ENCODE measurements around the gene HOXD3.

Gene HOXD3

DNA sequence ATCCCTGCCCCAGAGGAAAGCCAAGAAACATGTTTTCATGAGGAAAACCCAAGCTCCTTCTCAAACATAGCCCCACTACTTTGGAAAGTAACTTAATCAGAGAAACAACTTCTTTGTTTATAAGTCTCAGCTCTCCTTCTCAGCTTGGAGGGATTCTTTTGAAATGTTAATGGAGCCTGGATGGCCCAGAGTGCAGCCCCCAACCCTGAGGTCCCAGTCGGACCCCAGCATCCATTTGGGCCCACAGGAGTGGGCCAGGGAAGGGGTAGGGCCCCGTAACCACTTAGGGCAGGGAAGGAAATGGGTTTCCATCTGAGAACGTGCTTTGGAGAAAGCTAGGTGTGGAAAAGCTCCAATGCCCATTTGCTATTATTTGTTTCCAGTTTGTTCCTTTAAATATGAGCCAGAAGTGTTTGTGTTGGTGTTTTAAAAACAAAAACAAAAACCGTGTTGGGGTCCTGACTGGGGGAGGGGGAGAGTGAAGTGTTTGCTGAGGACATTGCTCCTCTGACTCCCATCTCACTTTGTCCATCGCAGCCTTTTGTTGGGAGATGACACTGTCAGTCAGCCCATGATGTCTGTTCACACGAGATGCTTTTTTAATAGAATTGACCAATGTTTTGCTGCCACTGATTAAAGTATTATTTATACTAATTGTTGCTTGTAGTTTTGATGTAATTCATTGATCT lies 1.6 kb upstream of the HOXD3 start:
- in situ Hi-C loops (cut with HindIII; ENCODE audit: low sequenced_read_pairs) = no loop called here
- H3K4me3 ChIP-seq (ENCODE audit: low read depth, low read length) = no peak overlapping the region
- no peak for TF ChIP-seq CTCF (IDR thresholded peaks at IDR 0.05; ENCODE audit: low read depth, low read length, missing control alignments)
- no peak for DNase-seq (ENCODE audit: low read depth)

DNA sequence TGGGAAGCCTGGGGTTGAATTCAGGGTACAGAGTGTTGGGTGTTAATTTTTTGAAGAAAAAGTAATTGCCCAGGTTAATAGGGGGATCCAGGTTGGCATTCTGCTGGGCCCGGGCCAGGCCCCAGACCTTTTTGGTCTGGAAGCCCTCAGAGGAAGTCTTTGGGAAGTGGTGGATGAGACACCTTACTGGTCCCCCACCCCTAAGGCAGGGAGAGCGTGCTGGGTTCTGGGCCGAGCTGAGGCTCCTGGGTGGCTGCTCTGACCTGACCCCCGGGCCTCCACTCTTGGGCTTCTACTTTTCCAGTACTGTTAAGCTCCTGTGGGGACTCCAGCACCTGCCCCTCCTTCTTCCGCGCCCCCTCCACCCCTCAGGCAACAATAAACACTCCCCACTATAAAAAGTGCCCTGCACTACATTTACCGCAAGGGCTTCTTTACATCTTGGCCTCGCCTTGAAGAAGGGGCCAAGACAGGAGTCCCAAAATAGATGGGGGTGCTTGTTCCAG lies 753 bp upstream of the HOXD3 start:
- in situ Hi-C loops (cut with HindIII; ENCODE audit: low sequenced_read_pairs) = no loop called here
- no peak for TF ChIP-seq CTCF (IDR thresholded peaks at IDR 0.05; ENCODE audit: low read depth, low read length, missing control alignments)
- H3K4me3 ChIP-seq (ENCODE audit: low read depth, low read length) = no peak overlapping the region
- DNase-seq (ENCODE audit: low read depth) = no peak

- no peak for TF ChIP-seq CTCF (IDR thresholded peaks at IDR 0.05; ENCODE audit: low read depth, low read length, missing control alignments)
- H3K4me3 ChIP-seq (ENCODE audit: low read depth, low read length) = peak overlapping the region; percentile 31
- in situ Hi-C loops (cut with HindIII; ENCODE audit: low sequenced_read_pairs) = no loop called here
- no peak for DNase-seq (ENCODE audit: low read depth)
Measured at GRCh38 chr2:176157499-176158185, 535 bp downstream of the HOXD3 start.

DNA sequence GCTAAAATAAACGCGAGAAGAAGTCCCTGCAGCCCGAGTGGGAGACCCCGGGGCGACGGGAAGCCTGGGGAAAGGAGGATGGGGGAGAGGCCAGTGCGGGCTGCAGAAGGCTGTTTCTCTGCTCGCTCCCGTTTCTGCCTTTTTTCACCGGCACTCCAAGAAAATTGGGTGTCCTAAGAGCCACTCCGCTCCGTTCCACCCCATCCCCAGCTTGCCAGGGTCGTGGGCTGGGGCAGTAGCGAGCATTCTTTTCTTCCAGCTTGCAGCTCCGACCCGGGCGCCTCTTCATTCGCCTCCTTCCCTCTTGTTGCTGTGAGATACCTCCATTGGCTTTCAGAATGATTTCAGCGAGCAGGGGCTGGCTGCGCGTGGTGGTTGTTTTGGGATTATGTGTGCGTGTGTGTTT lies 1.1 kb downstream of the HOXD3 start:
- DNase-seq (ENCODE audit: low read depth) = no peak
- H3K4me3 ChIP-seq (ENCODE audit: low read depth, low read length) = peak overlapping the region; percentile 31
- in situ Hi-C loops (cut with HindIII; ENCODE audit: low sequenced_read_pairs) = no loop called here
- TF ChIP-seq CTCF (IDR thresholded peaks at IDR 0.05; ENCODE audit: low read depth, low read length, missing control alignments) = no peak

- DNase-seq (ENCODE audit: low read depth) = no peak
- in situ Hi-C loops (cut with HindIII; ENCODE audit: low sequenced_read_pairs) = no loop called here
- no peak overlapping the region for H3K4me3 ChIP-seq (ENCODE audit: low read depth, low read length)
- TF ChIP-seq CTCF (IDR thresholded peaks at IDR 0.05; ENCODE audit: low read depth, low read length, missing control alignments) = no peak
Measured at GRCh38 chr2:176158855-176159662, 2.0 kb downstream of the HOXD3 start.

- no peak for DNase-seq (ENCODE audit: low read depth)
- in situ Hi-C loops (cut with HindIII; ENCODE audit: low sequenced_read_pairs) = no loop called here
- H3K4me3 ChIP-seq (ENCODE audit: low read depth, low read length) = peak overlapping the region; percentile 10
- TF ChIP-seq CTCF (IDR thresholded peaks at IDR 0.05; ENCODE audit: low read depth, low read length, missing control alignments) = no peak
Measured at GRCh38 chr2:176159663-176160250, 2.6 kb downstream of the HOXD3 start.

Measured in astrocyte of the cerebellum (primary cell).